PFSK-1 (cell line): Measurements from ENCODE around the gene FBXL16.

Source experiments
- FOXP2 ChIP-seq: optimal IDR thresholded peaks from 2 replicates; pipeline ENCODE3; 2011; ENCODE audit warnings: borderline replicate concordance, control low read depth, inconsistent platforms; ENCODE audit not compliant: insufficient read depth; ENCODE audit errors: extremely low read length, extremely low read depth
- POLR2AphosphoS5 ChIP-seq: IDR thresholded peaks from 2 replicates; pipeline ENCODE4 v1.6.1; 2012; ENCODE audit warnings: low read depth, mild to moderate bottlenecking, control low read depth, low read length, moderate library complexity
- REST ChIP-seq, 2 experiments: IDR thresholded peaks; 2 replicates each; pipeline versions ENCODE4 v1.6.1 to v1.8.0; 2011 to 2012; ENCODE audit warnings: low read depth in 2 of 2, low read length in 2 of 2, control low read depth in 1 of 2, inconsistent platforms in 1 of 2, mild to moderate bottlenecking in 1 of 2, moderate library complexity in 1 of 2; ENCODE audit not compliant: insufficient read depth in 1 of 2
- SIN3A ChIP-seq: IDR thresholded peaks from 2 replicates; pipeline ENCODE4 v1.6.1; 2012; ENCODE audit warnings: mild to moderate bottlenecking, low read length, moderate library complexity, borderline replicate concordance; ENCODE audit not compliant: insufficient read depth
- TAF1 ChIP-seq: IDR thresholded peaks from 2 replicates; pipeline ENCODE4 v1.6.1; 2012; ENCODE audit warnings: low read length, control low read depth, borderline replicate concordance; ENCODE audit not compliant: insufficient read depth

FBXL16 gene

GRCh38 chr16:666572-666971 lies 39.0 kb downstream of the FBXL16 start:
- no peak for TF ChIP-seq FOXP2
- TF ChIP-seq POLR2AphosphoS5: no peak
- no peak for TF ChIP-seq REST (IDR thresholded peaks at IDR 0.05; ENCODE audit: insufficient read depth in 1 of 2, low read depth in 2 of 2, low read length in 2 of 2)
- TF ChIP-seq SIN3A: no peak
- no peak for TF ChIP-seq TAF1

- no peak for TF ChIP-seq SIN3A
- TF ChIP-seq POLR2AphosphoS5: no peak
These were observed 43.0 kb downstream of the FBXL16 start for GRCh38 chr16:662597-662996.

GRCh38 chr16:662095-662494 lies 43.5 kb downstream of the FBXL16 start:
- no peak for TF ChIP-seq POLR2AphosphoS5
- no peak for TF ChIP-seq SIN3A
- no peak for TF ChIP-seq FOXP2

GRCh38 chr16:661184-661821 lies 44.3 kb downstream of the FBXL16 start:
- TF ChIP-seq FOXP2 (no peak), TAF1 (no peak), SIN3A (no peak)

GRCh38 chr16:660459-661183 lies 45.0 kb downstream of the FBXL16 start:
- TF ChIP-seq REST (IDR thresholded peaks at IDR 0.05; ENCODE audit: insufficient read depth in 1 of 2, low read depth in 2 of 2, low read length in 2 of 2): no peak
- TF ChIP-seq POLR2AphosphoS5: peak; percentile 52; the same call in 1 of the 2 replicates

- TF ChIP-seq POLR2AphosphoS5 (no peak), REST (IDR thresholded peaks at IDR 0.05; ENCODE audit: insufficient read depth in 1 of 2, low read depth in 2 of 2, low read length in 2 of 2) (no peak), FOXP2 (no peak), SIN3A (no peak), TAF1 (no peak)
These were observed 45.5 kb downstream of the FBXL16 start for GRCh38 chr16:660132-660458.

- TF ChIP-seq FOXP2 (no peak), POLR2AphosphoS5 (no peak), TAF1 (no peak), SIN3A (no peak), REST (IDR thresholded peaks at IDR 0.05; ENCODE audit: insufficient read depth in 1 of 2, low read depth in 2 of 2, low read length in 2 of 2) (no peak)
These were observed 46.0 kb downstream of the FBXL16 start for GRCh38 chr16:659618-660017.
